ENCODE measurements around the gene ELF2.
"Not testable (repeated sequence)": the region's sequence is repeated elsewhere in the genome, so short reads cannot be mapped to it uniquely, and the experiment has no call there.

ELF2 gene

DNA sequence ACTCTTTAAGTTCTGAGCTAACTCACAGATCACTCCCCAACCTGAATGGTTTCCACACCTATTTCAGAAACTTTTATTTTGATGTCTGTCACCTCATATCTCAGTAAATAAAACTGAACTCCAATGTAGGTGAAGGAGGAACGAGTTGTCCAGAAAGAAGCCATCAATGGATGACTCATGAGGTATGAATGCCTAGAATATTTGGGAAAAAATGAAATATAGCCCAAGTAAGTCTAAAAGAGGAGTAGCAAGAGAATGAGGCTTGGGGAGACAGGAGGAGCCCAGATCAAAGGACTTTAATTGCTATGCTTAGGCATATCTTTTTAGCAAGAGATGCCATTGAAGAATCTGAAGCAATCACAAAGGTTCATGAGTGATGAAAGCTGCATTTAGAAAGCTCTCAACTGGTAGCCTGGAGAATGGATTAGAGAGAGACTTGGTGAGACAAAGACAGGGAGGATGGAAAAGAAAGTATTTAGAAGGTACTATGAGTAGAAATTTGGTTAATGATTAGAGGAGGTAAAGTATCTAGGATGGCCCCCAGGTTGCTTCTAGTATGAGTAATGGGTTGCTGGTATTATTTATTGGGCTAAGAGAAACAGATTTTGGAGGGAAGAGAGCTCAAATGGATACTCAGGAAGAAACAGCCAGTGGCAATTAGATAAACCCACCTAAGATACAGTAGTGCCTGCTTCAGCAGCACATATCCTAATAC, 122.1 kb downstream of the ELF2 start:
- no peaks in the 10 kb centered on the region for H3K9me3 ChIP-seq (ENCODE audit: low read length)
- peaks cover 18% of the 10 kb centered on the region for H3K4me1 ChIP-seq (ENCODE audit: insufficient read depth, low read length)
- peaks cover 43% of the 10 kb centered on the region for H3K36me3 ChIP-seq (ENCODE audit: insufficient read depth, low read length)
- no peaks in the 10 kb centered on the region for H3K27me3 ChIP-seq (ENCODE audit: control insufficient read depth in 1 of 2, insufficient read depth in 2 of 2, low read length in 2 of 2)
- no peak overlapping the region for H3K27ac ChIP-seq (ENCODE audit: low read depth, low read length)
- H3K4me3 ChIP-seq (ENCODE audit: low read depth in 1 of 2, low read length in 2 of 2) = no peak overlapping the region
- no peak overlapping the region for H3K9ac ChIP-seq (ENCODE audit: low read length)

GRCh38 chr4:139053909-139054308, 123.1 kb downstream of the ELF2 start:
- H3K9ac ChIP-seq (ENCODE audit: low read length) = no peak overlapping the region
- peaks cover 37% of the 10 kb centered on the region for H3K36me3 ChIP-seq (ENCODE audit: insufficient read depth, low read length)
- no peak overlapping the region for H3K27ac ChIP-seq (ENCODE audit: low read depth, low read length)

GRCh38 chr4:139050446-139050845, 126.6 kb downstream of the ELF2 start:
- Histone ChIP-seq H3K4me1 (ENCODE audit: insufficient read depth, low read length) (peaks cover 16% of the 10 kb centered on the region), H3K27me3 (ENCODE audit: control insufficient read depth in 1 of 2, insufficient read depth in 2 of 2, low read length in 2 of 2) (no peaks in the 10 kb centered on the region), H3K27ac (ENCODE audit: low read depth, low read length) (no peak overlapping the region), H3K36me3 (ENCODE audit: insufficient read depth, low read length) (peaks cover 23% of the 10 kb centered on the region), H3K4me3 (ENCODE audit: low read depth in 1 of 2, low read length in 2 of 2) (no peak overlapping the region), H3K9ac (ENCODE audit: low read length) (no peak overlapping the region), H3K9me3 (ENCODE audit: low read length) (no peaks in the 10 kb centered on the region)

More at GRCh38 chr4:139053909-139054308, 123.1 kb downstream of the ELF2 start:
- Histone ChIP-seq H3K9me3 (ENCODE audit: low read length) (no peaks in the 10 kb centered on the region), H3K27me3 (ENCODE audit: control insufficient read depth in 1 of 2, insufficient read depth in 2 of 2, low read length in 2 of 2) (no peaks in the 10 kb centered on the region), H3K4me1 (ENCODE audit: insufficient read depth, low read length) (peaks cover 18% of the 10 kb centered on the region), H3K4me3 (ENCODE audit: low read depth in 1 of 2, low read length in 2 of 2) (no peak overlapping the region)

DNA sequence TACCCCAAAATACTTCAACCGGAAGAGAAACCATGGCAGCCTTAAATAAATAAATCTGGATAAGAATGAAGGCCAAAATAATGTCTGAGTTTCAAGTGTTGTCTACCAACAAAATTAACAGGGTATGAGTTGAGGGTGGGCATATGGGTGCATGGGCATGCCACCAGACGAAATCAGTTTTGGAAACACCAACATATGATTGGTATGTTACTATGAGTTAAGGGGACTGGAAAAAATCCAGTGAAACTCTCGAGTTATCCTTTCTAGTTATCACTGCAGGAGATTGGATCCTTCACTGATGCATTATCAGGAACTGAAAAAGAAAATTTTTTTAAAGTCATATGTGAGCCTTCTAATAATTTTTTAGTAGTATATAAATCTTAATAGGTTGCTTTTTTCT, 129.0 kb downstream of the ELF2 start:
- Histone ChIP-seq H3K27me3 (ENCODE audit: control insufficient read depth in 1 of 2, insufficient read depth in 2 of 2, low read length in 2 of 2) (no peaks in the 10 kb centered on the region), H3K36me3 (ENCODE audit: insufficient read depth, low read length) (peaks cover 17% of the 10 kb centered on the region), H3K27ac (ENCODE audit: low read depth, low read length) (no peak overlapping the region), H3K9ac (ENCODE audit: low read length) (no peak overlapping the region), H3K9me3 (ENCODE audit: low read length) (no peaks in the 10 kb centered on the region), H3K4me1 (ENCODE audit: insufficient read depth, low read length) (peaks cover 4% of the 10 kb centered on the region), H3K4me3 (ENCODE audit: low read depth in 1 of 2, low read length in 2 of 2) (no peak overlapping the region)

- no peak overlapping the region for H3K9ac ChIP-seq (ENCODE audit: low read length)
- no peak overlapping the region for H3K27ac ChIP-seq (ENCODE audit: low read depth, low read length)
- no peaks in the 10 kb centered on the region for H3K9me3 ChIP-seq (ENCODE audit: low read length)
- H3K27me3 ChIP-seq (ENCODE audit: control insufficient read depth in 1 of 2, insufficient read depth in 2 of 2, low read length in 2 of 2) = no peaks in the 10 kb centered on the region
- H3K4me3 ChIP-seq (ENCODE audit: low read depth in 1 of 2, low read length in 2 of 2) = no peak overlapping the region
- H3K4me1 ChIP-seq (ENCODE audit: insufficient read depth, low read length) = peaks cover 8% of the 10 kb centered on the region
- H3K36me3 ChIP-seq (ENCODE audit: insufficient read depth, low read length) = peaks cover 6% of the 10 kb centered on the region
Observed at GRCh38 chr4:139044291-139044690, 132.7 kb downstream of the ELF2 start.

DNA sequence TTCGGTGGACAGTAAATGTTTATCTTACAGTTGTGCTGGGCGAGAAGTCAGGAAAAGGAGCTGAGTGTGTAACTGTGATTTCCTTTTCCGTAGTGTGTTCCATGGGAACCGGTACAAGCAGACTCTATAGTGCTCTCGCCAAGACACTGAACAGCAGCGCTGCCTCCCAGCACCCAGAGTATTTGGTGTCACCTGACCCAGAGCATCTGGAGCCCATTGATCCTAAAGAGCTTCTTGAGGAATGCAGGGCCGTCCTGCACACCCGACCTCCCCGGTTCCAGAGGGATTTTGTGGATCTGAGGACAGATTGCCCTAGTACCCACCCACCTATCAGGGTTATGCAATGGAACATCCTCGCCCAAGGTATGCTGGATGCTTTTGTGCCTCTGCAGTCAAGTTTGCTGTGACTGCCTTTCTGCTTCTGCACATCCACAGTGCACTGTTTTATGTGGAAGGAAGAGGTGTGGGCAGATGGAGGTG, 134.0 kb downstream of the ELF2 start:
- Histone ChIP-seq H3K4me3 (ENCODE audit: low read depth in 1 of 2, low read length in 2 of 2) (peak overlapping the region in 1 of 2 donors; percentile 24), H3K27ac (ENCODE audit: low read depth, low read length) (peak overlapping the region; percentile 56), H3K9me3 (ENCODE audit: low read length) (no peaks in the 10 kb centered on the region), H3K36me3 (ENCODE audit: insufficient read depth, low read length) (peaks cover 5% of the 10 kb centered on the region), H3K4me1 (ENCODE audit: insufficient read depth, low read length) (peaks cover 8% of the 10 kb centered on the region), H3K9ac (ENCODE audit: low read length) (no peak overlapping the region), H3K27me3 (ENCODE audit: control insufficient read depth in 1 of 2, insufficient read depth in 2 of 2, low read length in 2 of 2) (no peaks in the 10 kb centered on the region)

GRCh38 chr4:139038874-139039443, 138.1 kb downstream of the ELF2 start:
- H3K27ac ChIP-seq (ENCODE audit: low read depth, low read length) = no peak overlapping the region
- H3K4me3 ChIP-seq (ENCODE audit: low read depth in 1 of 2, low read length in 2 of 2) = no peak overlapping the region
- H3K9me3 ChIP-seq (ENCODE audit: low read length) = no peaks in the 10 kb centered on the region
- peaks cover 8% of the 10 kb centered on the region for H3K4me1 ChIP-seq (ENCODE audit: insufficient read depth, low read length)
- H3K36me3 ChIP-seq (ENCODE audit: insufficient read depth, low read length) = peaks cover 11% of the 10 kb centered on the region
- H3K9ac ChIP-seq (ENCODE audit: low read length) = no peak overlapping the region
- H3K27me3 ChIP-seq (ENCODE audit: control insufficient read depth in 1 of 2, insufficient read depth in 2 of 2, low read length in 2 of 2) = no peaks in the 10 kb centered on the region

- Histone ChIP-seq H3K27me3 (ENCODE audit: control insufficient read depth in 1 of 2, insufficient read depth in 2 of 2, low read length in 2 of 2) (no peaks in the 10 kb centered on the region), H3K27ac (ENCODE audit: low read depth, low read length) (no peak overlapping the region), H3K4me1 (ENCODE audit: insufficient read depth, low read length) (peaks cover 4% of the 10 kb centered on the region), H3K4me3 (ENCODE audit: low read depth in 1 of 2, low read length in 2 of 2) (no peak overlapping the region), H3K9ac (ENCODE audit: low read length) (no peak overlapping the region), H3K9me3 (ENCODE audit: low read length) (no peaks in the 10 kb centered on the region), H3K36me3 (ENCODE audit: insufficient read depth, low read length) (peaks cover 11% of the 10 kb centered on the region)
Observed at GRCh38 chr4:139036885-139037284, 140.1 kb downstream of the ELF2 start.

GRCh38 chr4:139035650-139036049, 141.4 kb downstream of the ELF2 start:
- no peaks in the 10 kb centered on the region for H3K9me3 ChIP-seq (ENCODE audit: low read length)
- H3K27ac ChIP-seq (ENCODE audit: low read depth, low read length) = no peak overlapping the region
- no peak overlapping the region for H3K9ac ChIP-seq (ENCODE audit: low read length)
- peaks cover 5% of the 10 kb centered on the region for H3K4me1 ChIP-seq (ENCODE audit: insufficient read depth, low read length)
- peaks cover 11% of the 10 kb centered on the region for H3K36me3 ChIP-seq (ENCODE audit: insufficient read depth, low read length)
- H3K27me3 ChIP-seq (ENCODE audit: control insufficient read depth in 1 of 2, insufficient read depth in 2 of 2, low read length in 2 of 2) = no peaks in the 10 kb centered on the region
- no peak overlapping the region for H3K4me3 ChIP-seq (ENCODE audit: low read depth in 1 of 2, low read length in 2 of 2)

DNA sequence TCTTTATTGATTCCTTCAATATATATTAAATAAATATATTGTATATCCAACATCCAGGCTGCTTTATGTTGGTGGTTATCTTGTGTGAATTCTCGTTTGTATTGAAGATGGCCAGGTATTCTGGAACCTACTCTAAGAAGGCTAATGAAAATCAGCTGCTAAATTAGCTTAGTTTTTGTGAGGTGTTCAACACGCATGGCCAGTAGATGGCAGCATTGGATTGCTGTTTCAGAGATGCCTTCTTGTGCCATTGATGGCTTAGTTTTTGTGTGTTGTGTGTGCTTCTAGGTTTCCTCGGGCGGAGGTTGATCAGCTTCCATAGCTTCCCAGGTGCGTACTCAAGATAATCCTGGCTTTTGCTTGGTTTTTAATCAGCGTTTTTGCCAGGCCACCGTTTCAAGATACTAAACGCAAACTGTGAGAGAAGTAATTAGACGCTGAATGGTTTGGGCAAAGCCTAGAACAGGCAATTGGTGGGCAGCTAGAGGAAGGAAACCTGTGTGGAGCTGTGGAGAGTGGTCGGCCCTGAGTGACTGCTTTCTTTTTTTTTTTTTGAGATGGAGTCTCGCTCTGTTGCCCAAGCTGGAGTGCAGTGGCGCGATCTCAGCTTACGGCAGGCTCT, 146.3 kb downstream of the ELF2 start:
- no peaks in the 10 kb centered on the region for H3K9me3 ChIP-seq (ENCODE audit: low read length)
- no peak overlapping the region for H3K4me3 ChIP-seq (ENCODE audit: low read depth in 1 of 2, low read length in 2 of 2)
- no peak overlapping the region for H3K27ac ChIP-seq (ENCODE audit: low read depth, low read length)
- peaks cover 4% of the 10 kb centered on the region for H3K36me3 ChIP-seq (ENCODE audit: insufficient read depth, low read length)
- peaks cover 5% of the 10 kb centered on the region for H3K4me1 ChIP-seq (ENCODE audit: insufficient read depth, low read length)
- H3K27me3 ChIP-seq (ENCODE audit: control insufficient read depth in 1 of 2, insufficient read depth in 2 of 2, low read length in 2 of 2) = no peaks in the 10 kb centered on the region
- H3K9ac ChIP-seq (ENCODE audit: low read length) = no peak overlapping the region

- not testable (repeated sequence) for H3K9me3 ChIP-seq (ENCODE audit: low read length); H3K27me3 ChIP-seq (ENCODE audit: control insufficient read depth in 1 of 2, insufficient read depth in 2 of 2, low read length in 2 of 2); H3K9ac ChIP-seq (ENCODE audit: low read length); H3K4me3 ChIP-seq (ENCODE audit: low read depth in 1 of 2, low read length in 2 of 2); H3K36me3 ChIP-seq (ENCODE audit: insufficient read depth, low read length); H3K4me1 ChIP-seq (ENCODE audit: insufficient read depth, low read length); H3K27ac ChIP-seq (ENCODE audit: low read depth, low read length)
Observed at GRCh38 chr4:139029866-139030363, 147.1 kb downstream of the ELF2 start.

All from muscle layer of colon (tissue), 2 donors.